ENCODE measurements around the gene TMEM131. TPM values are rescaled to one million over a fixed set of nuclear protein-coding genes. Genes with fewer than 3 reads are reported as not detected.

The TMEM131 gene
- total and polyA plus RNA-seq, 2 experiments from 2014 or later: 9.2 to 22.7 TPM

- TF ChIP-seq ZNF462 (CRISPR knock-in tag; IDR thresholded peaks at IDR 0.05) (no peak), EZH2phosphoT487 (IDR thresholded peaks at IDR 0.05; ENCODE audit: unreplicated experiment) (no peak), CTCF (conservative IDR thresholded peaks at IDR 0.05; ENCODE audit: low read depth in 2 of 2) (no peak), ZNF331 (CRISPR knock-in tag; IDR thresholded peaks at IDR 0.05; ENCODE audit: low read depth) (no peak), EZH2 (IDR thresholded peaks at IDR 0.05; ENCODE audit: low read depth, unreplicated experiment) (no peak)
Observed at GRCh38 chr2:97911206-97911921, 84.4 kb downstream of the TMEM131 start (continued).
